Activated B cell treated with CpG ODN at 0.5 μM for 24 hours (primary cell): ENCODE data around the gene GPR156. TPM values are rescaled to one million over a fixed set of nuclear protein-coding genes. Genes with fewer than 3 reads are reported as not detected.

ENCODE experiments used
- ATAC-seq: fragments of 200-7000 bp; cut with Tn5 transposase; one replicate; pipeline ENCODE4 v1.10.0; 2021; ENCODE audit warnings: low read depth, mild to moderate bottlenecking, moderate library complexity
- CTCF ChIA-PET: fragments of 350-600 bp; sonication (Branson Sonifier 250); formaldehyde crosslinking; loops from one replicate; lab custom pipeline; 2021; ENCODE audit warnings: antibody characterized with exemption; lab: Charles Lee
- POLR2A ChIA-PET: fragments of 350-600 bp; sonication (Branson Sonifier 250); formaldehyde crosslinking; loops from one replicate; lab custom pipeline; 2021; ENCODE audit warnings: antibody characterized with exemption; lab: Charles Lee
- DNase-seq: peaks from one replicate; pipeline ENCODE4 v3.0.0; 2022
- H3K27ac Mint-ChIP-seq: one replicate; pipeline ENCODE4 v1.8.0; 2020; ENCODE audit warnings: mixed read lengths
- H3K27me3 Mint-ChIP-seq: one replicate; pipeline ENCODE4 v1.8.0; 2021; ENCODE audit warnings: mixed read lengths
- H3K36me3 Mint-ChIP-seq: one replicate; pipeline ENCODE4 v1.8.0; 2021; ENCODE audit warnings: low read depth, mixed read lengths
- H3K4me1 Mint-ChIP-seq: one replicate; pipeline ENCODE4 v1.8.0; 2021; ENCODE audit warnings: mixed read lengths
- H3K4me3 Mint-ChIP-seq: one replicate; pipeline ENCODE4 v1.8.0; 2020; ENCODE audit warnings: mild to moderate bottlenecking, mixed read lengths
- H3K9me3 Mint-ChIP-seq: one replicate; pipeline ENCODE4 v1.8.0; 2020; ENCODE audit warnings: mixed read lengths
- intact Hi-C: fragments of 100-400 bp; cut with micrococcal nuclease; formaldehyde crosslinking; loops from one replicate; pipeline ENCODE4 v1.15.1; 2024
- total RNA-seq: library from RNA; stranded (reverse); gene quantifications from 2 replicates; pipeline ENCODE4 v1.2.3, GENCODE V29; 2022
- TF ChIP-seq, protein P1 (sequence below): fragments of 200-600 bp; IDR thresholded peaks from one replicate; pipeline ENCODE4 v1.8.0; 2022; ENCODE audit warnings: antibody characterized with exemption, mild to moderate bottlenecking

Gene GPR156
- total RNA-seq, 1 donor from 2014 or later: 0.24 TPM

- CTCF ChIA-PET: interaction anchor here (1.4 kb wide), 1 partner anchor 286 kb away, joined by 9 read pairs; no protein-coding TSS in a partner anchor
- intact Hi-C loops: loop anchor here (5.0 kb wide), 1 partner anchor 1251 kb away; no protein-coding TSS in a partner anchor
- Mint-ChIP-seq H3K27ac (no peak overlapping the region), H3K9me3 (no peaks in the 10 kb centered on the region), H3K4me1 (no peaks in the 10 kb centered on the region), H3K36me3 (no peaks in the 10 kb centered on the region), H3K4me3 (no peak overlapping the region), H3K27me3 (no peaks in the 10 kb centered on the region)
- POLR2A ChIA-PET: no interaction called here
- TF ChIP-seq, protein P1, sequence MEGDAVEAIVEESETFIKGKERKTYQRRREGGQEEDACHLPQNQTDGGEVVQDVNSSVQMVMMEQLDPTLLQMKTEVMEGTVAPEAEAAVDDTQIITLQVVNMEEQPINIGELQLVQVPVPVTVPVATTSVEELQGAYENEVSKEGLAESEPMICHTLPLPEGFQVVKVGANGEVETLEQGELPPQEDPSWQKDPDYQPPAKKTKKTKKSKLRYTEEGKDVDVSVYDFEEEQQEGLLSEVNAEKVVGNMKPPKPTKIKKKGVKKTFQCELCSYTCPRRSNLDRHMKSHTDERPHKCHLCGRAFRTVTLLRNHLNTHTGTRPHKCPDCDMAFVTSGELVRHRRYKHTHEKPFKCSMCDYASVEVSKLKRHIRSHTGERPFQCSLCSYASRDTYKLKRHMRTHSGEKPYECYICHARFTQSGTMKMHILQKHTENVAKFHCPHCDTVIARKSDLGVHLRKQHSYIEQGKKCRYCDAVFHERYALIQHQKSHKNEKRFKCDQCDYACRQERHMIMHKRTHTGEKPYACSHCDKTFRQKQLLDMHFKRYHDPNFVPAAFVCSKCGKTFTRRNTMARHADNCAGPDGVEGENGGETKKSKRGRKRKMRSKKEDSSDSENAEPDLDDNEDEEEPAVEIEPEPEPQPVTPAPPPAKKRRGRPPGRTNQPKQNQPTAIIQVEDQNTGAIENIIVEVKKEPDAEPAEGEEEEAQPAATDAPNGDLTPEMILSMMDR: no peak
- ATAC-seq (no peak), DNase-seq (no peak)
Measured at GRCh38 chr3:120177707-120178306, 107.2 kb downstream of the GPR156 start.

GRCh38 chr3:120177151-120177550 is 107.9 kb downstream of the GPR156 start:
- Mint-ChIP-seq H3K4me1 (no peaks in the 10 kb centered on the region), H3K4me3 (no peak overlapping the region), H3K9me3 (no peaks in the 10 kb centered on the region), H3K27me3 (no peaks in the 10 kb centered on the region), H3K27ac (no peak overlapping the region), H3K36me3 (no peaks in the 10 kb centered on the region)
- ATAC-seq: no peak
- ChIA-PET POLR2A (no interaction called here), CTCF (no interaction called here)
- intact Hi-C loops: loop anchor here (5.0 kb wide), 1 partner anchor 1250 kb away; no protein-coding TSS in a partner anchor
- no peak for DNase-seq
- TF ChIP-seq, protein P1: no peak

DNA sequence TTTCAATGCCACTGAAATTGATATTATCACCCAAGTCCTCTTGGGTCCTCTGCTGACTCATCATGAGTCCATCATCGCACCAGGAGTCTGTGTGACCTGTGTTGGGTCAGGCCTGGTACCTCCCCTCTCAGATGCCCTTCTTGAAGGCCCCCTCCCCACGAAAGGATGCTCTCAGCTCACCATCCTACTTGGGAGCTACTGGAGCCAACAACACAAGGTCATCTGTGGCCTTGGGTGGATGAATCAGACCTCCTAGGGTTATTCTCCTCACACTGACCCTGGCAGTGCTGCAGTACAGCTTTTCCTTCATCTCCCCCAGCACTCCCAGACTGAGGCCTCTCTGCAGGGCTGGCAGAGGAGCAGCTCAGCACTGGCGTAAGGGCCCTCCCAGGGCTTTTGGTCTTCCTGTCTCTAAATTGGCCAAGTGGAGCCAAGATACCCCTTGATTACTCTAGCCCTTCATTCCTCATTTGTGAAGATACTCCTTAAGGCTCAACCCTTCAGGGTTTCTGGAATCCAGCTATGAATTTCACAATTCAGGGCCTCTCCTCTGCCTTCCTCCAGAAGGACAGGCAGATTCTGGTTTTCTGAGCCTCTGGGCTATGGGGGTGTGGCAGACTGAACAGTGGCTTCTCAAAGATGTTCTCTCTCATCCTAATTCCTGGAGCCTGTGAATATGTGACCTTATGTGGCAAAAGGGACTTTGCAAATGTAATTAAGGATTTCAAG is 110.0 kb downstream of the GPR156 start:
- H3K36me3 Mint-ChIP-seq: no peaks in the 10 kb centered on the region
- ChIA-PET CTCF (no interaction called here), POLR2A (no interaction called here)
- no peaks in the 10 kb centered on the region for H3K4me1 Mint-ChIP-seq
- no peak for ATAC-seq
- intact Hi-C loops: loop anchor here (5.0 kb wide), 1 partner anchor 1248 kb away; no protein-coding TSS in a partner anchor
- H3K27me3 Mint-ChIP-seq: no peaks in the 10 kb centered on the region
- TF ChIP-seq, protein P1: no peak
- no peak overlapping the region for H3K4me3 Mint-ChIP-seq
- no peak for DNase-seq
- H3K27ac Mint-ChIP-seq: no peak overlapping the region
- no peaks in the 10 kb centered on the region for H3K9me3 Mint-ChIP-seq

DNA sequence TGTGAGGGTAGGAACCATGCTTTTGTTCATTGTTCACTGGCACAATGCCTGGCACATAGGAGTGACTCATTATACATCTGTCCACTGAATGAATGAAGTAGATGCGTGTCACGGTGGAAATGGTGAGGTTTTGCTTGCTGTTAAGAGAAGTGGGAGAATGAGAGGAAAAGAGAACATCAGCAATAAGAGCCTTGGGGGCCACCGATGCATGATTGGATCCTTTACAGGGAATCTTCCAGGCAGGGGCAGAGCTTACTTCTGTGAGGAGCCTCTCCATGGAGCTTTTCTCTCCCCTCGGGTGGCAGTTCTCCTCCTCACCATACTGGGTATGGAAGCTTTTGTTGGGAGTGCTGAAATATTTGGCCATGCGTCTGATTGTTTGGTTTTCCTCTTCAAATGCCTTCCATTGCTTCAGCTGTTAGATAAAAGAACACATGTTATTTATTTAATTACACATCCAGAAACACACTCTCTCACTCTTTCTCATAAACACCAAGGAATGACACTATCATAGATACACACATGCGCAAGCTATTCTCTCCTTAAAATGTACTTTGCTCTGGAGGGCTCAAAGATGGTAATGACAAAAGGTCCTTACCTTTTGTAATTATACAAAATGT is 111.9 kb downstream of the GPR156 start:
- H3K36me3 Mint-ChIP-seq: no peaks in the 10 kb centered on the region
- no peaks in the 10 kb centered on the region for H3K9me3 Mint-ChIP-seq
- ChIA-PET CTCF (interaction anchor here (0.6 kb wide), 1 partner anchor 14 kb away, joined by 3 read pairs; no protein-coding TSS in a partner anchor), POLR2A (no interaction called here)
- TF ChIP-seq, protein P1: no peak
- intact Hi-C loops: no loop called here
- ATAC-seq: no peak
- no peak overlapping the region for H3K27ac Mint-ChIP-seq
- H3K4me1 Mint-ChIP-seq: no peaks in the 10 kb centered on the region
- no peak overlapping the region for H3K4me3 Mint-ChIP-seq
- no peaks in the 10 kb centered on the region for H3K27me3 Mint-ChIP-seq
- no peak for DNase-seq

DNA sequence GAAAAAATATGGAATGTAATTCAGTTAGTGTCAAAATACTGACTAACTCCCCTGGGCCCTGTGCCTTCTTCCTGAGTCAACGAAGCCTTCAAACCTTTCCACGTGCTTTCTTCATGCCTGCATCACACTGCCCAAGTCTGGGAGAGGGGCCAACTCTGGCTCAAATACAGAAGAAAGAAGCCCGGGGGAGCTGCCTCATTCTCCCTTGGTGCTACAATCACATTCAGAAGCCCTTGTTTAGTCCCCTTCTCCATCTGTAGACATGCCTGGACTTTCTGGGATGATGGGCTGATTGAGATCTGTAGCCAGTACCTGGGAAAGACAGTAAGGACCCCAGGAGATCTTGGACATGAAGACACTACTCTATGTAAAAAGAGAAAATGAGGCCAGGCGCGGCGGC is 113.0 kb downstream of the GPR156 start:
- CTCF ChIA-PET: no interaction called here
- intact Hi-C loops: no loop called here
- Mint-ChIP-seq H3K36me3 (no peaks in the 10 kb centered on the region), H3K27me3 (no peaks in the 10 kb centered on the region), H3K4me3 (no peak overlapping the region), H3K4me1 (no peaks in the 10 kb centered on the region), H3K27ac (no peak overlapping the region), H3K9me3 (no peaks in the 10 kb centered on the region)
- DNase-seq: no peak
- TF ChIP-seq, protein P1: no peak
- POLR2A ChIA-PET: no interaction called here
- no peak for ATAC-seq
